Measurements from ENCODE around the gene WFS1. TPM values are rescaled to one million over a fixed set of nuclear protein-coding genes. Genes with fewer than 3 reads are reported as not detected.

WFS1 gene
- total RNA-seq, 1 experiment from 2014 or later = 21.5 TPM

DNA sequence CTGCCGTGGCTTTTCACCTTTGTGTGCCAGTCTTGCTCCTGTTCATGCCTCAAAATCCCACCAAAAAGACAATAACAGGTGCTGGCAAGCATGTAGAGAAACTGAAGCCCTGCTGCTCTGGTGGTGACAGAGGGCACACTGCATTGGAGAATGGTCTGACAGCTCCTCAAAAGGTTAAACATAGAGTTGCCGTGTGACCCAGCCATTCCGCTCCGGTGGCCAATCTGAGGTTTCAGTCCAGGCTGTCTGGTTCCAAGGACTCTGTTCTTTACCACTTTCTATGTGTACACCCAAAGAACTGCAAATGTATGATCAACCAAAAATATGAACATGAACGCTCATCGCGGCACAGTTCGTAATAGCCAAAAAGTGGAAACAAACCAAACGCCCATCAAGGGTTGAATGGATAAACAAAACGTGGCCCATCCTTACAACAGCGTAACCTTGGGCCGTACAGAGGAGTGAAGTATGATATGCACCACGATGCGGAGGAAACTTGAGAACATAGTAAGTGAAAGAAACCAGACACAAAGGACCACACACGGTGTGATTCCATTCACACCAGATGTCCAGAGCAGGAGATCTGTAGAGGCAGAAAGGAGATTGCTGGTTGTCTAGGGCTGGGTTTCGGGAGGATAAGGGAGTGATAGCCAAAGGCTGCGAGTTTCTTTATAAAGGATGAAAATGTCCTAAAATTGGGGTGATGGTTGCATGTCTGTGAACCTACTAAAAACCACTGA, 33.6 kb upstream of the WFS1 start:
- CTCF ChIA-PET = no interaction called here

More for the DNA sequence above, 33.6 kb upstream of the WFS1 start:
- intact Hi-C loops (cut with micrococcal nuclease) = no loop called here
- BruUV-seq (replicated peaks) = no TSS peak
- Histone ChIP-seq H2AFZ (ENCODE audit: low read depth, low read length, poor library complexity, severe bottlenecking) (no peak overlapping the region), H3K9me3 (ENCODE audit: control insufficient read depth in 1 of 2, insufficient read depth in 1 of 2, low read depth in 1 of 2, low read length in 2 of 2) (no peaks in the 10 kb centered on the region), H3K27me3 (ENCODE audit: insufficient read depth, low read length) (no peaks in the 10 kb centered on the region), H3K4me3 (replicated peaks in 1 of 2; ENCODE audit: low read depth in 1 of 2, low read length in 2 of 2) (no peak overlapping the region), H3K27ac (ENCODE audit: low read depth, low read length) (no peak overlapping the region), H3K4me2 (ENCODE audit: low read length) (no peak overlapping the region), H3K9ac (ENCODE audit: low read length) (no peak overlapping the region), H4K20me1 (ENCODE audit: insufficient read depth) (no peaks in the 10 kb centered on the region), H3K79me2 (ENCODE audit: insufficient read depth, low read length) (no peaks in the 10 kb centered on the region), H3K4me1 (ENCODE audit: control insufficient read depth in 1 of 2, insufficient read depth in 2 of 2, low read length in 2 of 2) (no peaks in the 10 kb centered on the region), H3K36me3 (ENCODE audit: control insufficient read depth in 1 of 2, insufficient read depth in 2 of 2, low read length in 2 of 2) (no peaks in the 10 kb centered on the region), H3K9me2 (ENCODE audit: insufficient read depth) (no peaks in the 10 kb centered on the region)
- no peak for ATAC-seq
- RAD21 ChIA-PET (ENCODE audit: low non-redundant PET in 1 of 2, low total read pairs in 2 of 2, uncharacterized antibody in 2 of 2, unreplicated experiment in 2 of 2) = no interaction called here
- TF ChIP-seq ZBTB33 (IDR thresholded peaks at IDR 0.05; ENCODE audit: extremely low read depth, insufficient replicate concordance, low read length) = no peak
- no peak for TF ChIP-seq ELF1 (IDR thresholded peaks at IDR 0.05; ENCODE audit: borderline replicate concordance, low read depth)
- no peak for TF ChIP-seq JUND (IDR thresholded peaks at IDR 0.05)
- TF ChIP-seq REST (IDR thresholded peaks at IDR 0.05; ENCODE audit: low read depth) = no peak
- POLR2A ChIA-PET = no interaction called here
- no peak for DNase-seq (ENCODE audit: low read depth, low spot score)

Measured in HCT116 (cell line).